ENCODE data around the gene STMP1. TPM values are rescaled to one million over a fixed set of nuclear protein-coding genes. Genes with fewer than 3 reads are reported as not detected.
A peak's percentile ranks its signal among the peaks of the same experiment; 100 is the strongest.

STMP1 gene
- total RNA-seq, 1 donor from 2014 or later, result 34.7 TPM

DNA sequence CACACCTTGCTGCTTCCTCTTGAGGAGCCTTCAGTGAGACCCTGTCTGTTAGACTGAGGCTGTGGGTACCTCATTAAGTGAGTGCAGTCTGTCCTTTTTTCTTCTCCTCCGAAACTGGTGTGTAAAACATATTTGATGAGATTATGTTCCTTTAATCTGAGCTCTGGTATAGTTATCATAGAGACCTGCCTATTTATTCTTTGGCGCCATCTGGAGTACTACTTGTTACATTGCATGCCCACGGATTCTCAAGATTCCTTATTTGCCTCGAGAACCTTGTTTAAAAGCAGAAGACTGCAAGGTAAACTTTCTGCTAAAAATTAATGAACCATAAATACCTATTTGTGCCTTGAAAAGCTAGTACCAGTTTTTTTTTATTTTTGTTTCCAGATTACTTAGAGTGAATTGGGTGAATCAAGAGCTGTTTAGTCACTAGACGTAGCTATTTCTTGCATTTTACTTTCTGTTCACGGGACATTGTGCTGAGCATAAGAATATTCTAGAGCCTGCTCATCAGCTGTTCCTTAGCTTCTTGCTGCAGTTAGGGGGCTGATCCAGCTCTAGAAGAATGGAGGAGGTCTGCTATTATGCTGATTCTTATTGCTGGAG, 16.9 kb upstream of the STMP1 start:
- no peak for DNase-seq (ENCODE audit: low spot score)
- H3K4me3 Mint-ChIP-seq (ENCODE audit: unreplicated experiment), result no peak overlapping the region
- no peak overlapping the region for H3K27ac Mint-ChIP-seq (ENCODE audit: unreplicated experiment)
- TF ChIP-seq CTCF (IDR thresholded peaks at IDR 0.05), result peak; percentile 88
- no peaks in the 10 kb centered on the region for H3K36me3 Mint-ChIP-seq (ENCODE audit: low read depth)
- no peaks in the 10 kb centered on the region for H3K9me3 Mint-ChIP-seq (ENCODE audit: low read depth)
- no peaks in the 10 kb centered on the region for H3K4me1 Mint-ChIP-seq (ENCODE audit: low read depth)
- H3K27me3 Mint-ChIP-seq (ENCODE audit: low read depth), result no peaks in the 10 kb centered on the region

DNA sequence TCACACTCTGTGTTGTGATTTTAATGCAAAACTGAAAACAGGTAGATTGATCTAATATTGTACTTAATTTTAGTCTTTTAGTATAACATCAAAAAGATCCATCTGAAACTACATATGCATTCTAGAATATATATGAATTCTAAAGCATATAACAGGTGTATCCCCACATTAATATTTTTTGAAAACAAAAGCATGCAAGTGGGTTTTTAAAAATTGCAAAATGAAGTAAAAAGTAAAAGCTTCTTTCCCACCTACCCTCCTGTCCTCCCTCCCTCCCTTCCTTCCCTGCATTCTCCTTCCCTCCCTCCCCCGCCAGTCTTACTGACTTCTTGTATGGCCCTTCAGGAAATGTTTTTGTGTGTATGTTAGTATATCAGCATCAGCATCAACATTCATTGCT, 14.6 kb upstream of the STMP1 start:
- no peak for TF ChIP-seq CTCF (IDR thresholded peaks at IDR 0.05)
- H3K4me1 Mint-ChIP-seq (ENCODE audit: low read depth), result no peaks in the 10 kb centered on the region
- no peaks in the 10 kb centered on the region for H3K27me3 Mint-ChIP-seq (ENCODE audit: low read depth)
- H3K27ac Mint-ChIP-seq (ENCODE audit: unreplicated experiment), result no peak overlapping the region
- H3K36me3 Mint-ChIP-seq (ENCODE audit: low read depth), result no peaks in the 10 kb centered on the region
- H3K9me3 Mint-ChIP-seq (ENCODE audit: low read depth), result no peaks in the 10 kb centered on the region
- no peak overlapping the region for H3K4me3 Mint-ChIP-seq (ENCODE audit: unreplicated experiment)
- no peak for DNase-seq (ENCODE audit: low spot score)

- no peak for DNase-seq (ENCODE audit: low spot score)
- Mint-ChIP-seq H3K27ac (ENCODE audit: unreplicated experiment) (no peak overlapping the region), H3K36me3 (ENCODE audit: low read depth) (no peaks in the 10 kb centered on the region), H3K4me3 (ENCODE audit: unreplicated experiment) (no peak overlapping the region), H3K27me3 (ENCODE audit: low read depth) (no peaks in the 10 kb centered on the region), H3K4me1 (ENCODE audit: low read depth) (peaks cover 2% of the 10 kb centered on the region), H3K9me3 (ENCODE audit: low read depth) (no peaks in the 10 kb centered on the region)
- no peak for TF ChIP-seq CTCF (IDR thresholded peaks at IDR 0.05)
Observed at GRCh38 chr7:135648235-135648634, 14.1 kb upstream of the STMP1 start.

- Mint-ChIP-seq H3K9me3 (ENCODE audit: low read depth) (no peaks in the 10 kb centered on the region), H3K27me3 (ENCODE audit: low read depth) (no peaks in the 10 kb centered on the region), H3K4me1 (ENCODE audit: low read depth) (peaks cover 5% of the 10 kb centered on the region), H3K4me3 (ENCODE audit: unreplicated experiment) (no peak overlapping the region), H3K36me3 (ENCODE audit: low read depth) (no peaks in the 10 kb centered on the region), H3K27ac (ENCODE audit: unreplicated experiment) (no peak overlapping the region)
- DNase-seq (ENCODE audit: low spot score), result no peak
- TF ChIP-seq CTCF (IDR thresholded peaks at IDR 0.05), result no peak
Observed at GRCh38 chr7:135650831-135651573, 11.3 kb upstream of the STMP1 start.

DNA sequence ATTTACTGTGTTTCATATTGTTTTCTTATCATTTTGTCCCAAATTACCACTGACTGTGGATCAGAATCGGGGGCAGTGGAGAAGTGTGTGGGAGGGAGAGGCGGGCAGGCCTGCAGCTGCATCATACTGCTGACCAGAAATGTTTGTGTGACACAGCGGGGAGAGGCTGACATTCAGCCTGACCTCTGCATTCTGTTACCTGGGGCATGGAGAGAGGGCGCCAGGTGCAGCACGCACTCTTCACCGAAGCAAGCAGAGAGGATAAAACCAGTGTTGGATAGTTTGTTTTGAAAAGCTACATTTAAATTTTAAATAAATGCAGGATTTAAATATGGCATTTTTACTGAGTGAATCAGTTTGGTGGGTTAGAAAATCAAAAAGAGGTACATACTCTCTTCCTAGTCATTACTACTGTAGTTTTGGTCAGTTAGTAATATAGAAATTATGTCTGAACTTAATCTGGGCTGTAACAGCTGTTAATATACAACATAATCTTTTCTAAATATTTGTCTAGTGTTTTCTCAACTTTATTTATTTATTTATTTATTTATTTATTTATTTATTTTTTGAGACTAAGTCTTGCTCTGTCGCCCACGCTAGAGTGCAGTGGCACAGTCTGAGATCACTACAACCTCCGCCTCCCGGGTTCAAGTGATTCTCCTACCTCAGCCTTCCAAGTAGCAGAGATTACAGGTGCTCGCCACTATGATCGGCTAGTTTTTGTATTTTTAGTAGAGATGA, 8.8 kb upstream of the STMP1 start:
- Mint-ChIP-seq H3K4me1 (ENCODE audit: low read depth) (peaks cover 5% of the 10 kb centered on the region), H3K9me3 (ENCODE audit: low read depth) (no peaks in the 10 kb centered on the region), H3K27ac (ENCODE audit: unreplicated experiment) (no peak overlapping the region), H3K4me3 (ENCODE audit: unreplicated experiment) (no peak overlapping the region), H3K27me3 (ENCODE audit: low read depth) (no peaks in the 10 kb centered on the region), H3K36me3 (ENCODE audit: low read depth) (no peaks in the 10 kb centered on the region)
- DNase-seq (ENCODE audit: low spot score), result no peak
- no peak for TF ChIP-seq CTCF (IDR thresholded peaks at IDR 0.05)
